Endothelial cell of umbilical vein (primary cell): ENCODE results near the gene FUT8.

ENCODE experiments used
- CTCF ChIP-seq, 2 donors: IDR thresholded peaks; 1 replicate in 1 of 2; 2 replicates in 1 of 2; pipeline ENCODE4 v1.5.1; 2011; ENCODE audit warnings: low read length in 2 of 2, mild to moderate bottlenecking in 2 of 2, moderate library complexity in 2 of 2, control low read depth in 1 of 2, inconsistent platforms in 1 of 2, low read depth in 1 of 2; ENCODE audit not compliant: insufficient read depth in 1 of 2; ENCODE audit errors: extremely low read depth in 1 of 2
- EZH2 ChIP-seq: IDR thresholded peaks from 2 replicates; pipeline ENCODE4 v1.6.1; 2012; ENCODE audit warnings: borderline replicate concordance, low read depth, mild to moderate bottlenecking, moderate library complexity, low read length, inconsistent platforms; ENCODE audit not compliant: severe bottlenecking
- GATA2 ChIP-seq: IDR thresholded peaks from 2 replicates; pipeline ENCODE4 v1.7.0; 2011; ENCODE audit warnings: low read depth, mild to moderate bottlenecking, moderate library complexity, mixed read lengths, low read length; ENCODE audit not compliant: insufficient read length, insufficient read depth
- JUN ChIP-seq: IDR thresholded peaks from 2 replicates; pipeline ENCODE4 v1.6.1; 2011; ENCODE audit warnings: borderline replicate concordance, low read depth; ENCODE audit not compliant: insufficient read length, insufficient read depth
- MAX ChIP-seq: IDR thresholded peaks from 2 replicates; pipeline ENCODE4 v1.6.1; 2011; ENCODE audit not compliant: insufficient read depth, insufficient read length
- POLR2A ChIP-seq: IDR thresholded peaks from 2 replicates; pipeline ENCODE4 v1.6.1; 2012; ENCODE audit warnings: low read depth, mild to moderate bottlenecking, control low read depth, low read length
- POLR2AphosphoS5 ChIP-seq: IDR thresholded peaks from 2 replicates; pipeline ENCODE4 v1.6.1; 2012; ENCODE audit warnings: low read depth, mild to moderate bottlenecking, control low read depth, low read length, moderate library complexity; ENCODE audit not compliant: insufficient read depth

- TF ChIP-seq CTCF (IDR thresholded peaks at IDR 0.05; ENCODE audit: extremely low read depth in 1 of 2, insufficient read depth in 1 of 2, low read depth in 1 of 2, low read length in 2 of 2) (no peak), EZH2 (no peak), POLR2AphosphoS5 (no peak), POLR2A (no peak), JUN (no peak), MAX (no peak), GATA2 (no peak)
Measured at GRCh38 chr14:65723348-65723747, 310.8 kb downstream of the FUT8 start.
